Effector CD4-positive, alpha-beta T cell (primary cell): ENCODE results near the gene PDZD7.
A peak's percentile ranks its signal among the peaks of the same experiment; 100 is the strongest.

ENCODE experiments used
- DNase-seq: peaks from one replicate; pipeline ENCODE4 v3.0.0-alpha.2; 2020
- total RNA-seq: gene quantifications from one replicate; lab custom pipeline; 2026; lab: John Stamatoyannopoulos, UW

Gene PDZD7
- total RNA-seq, result 2.6 reads per million, percentile 8 among the genes with 10 or more reads in this experiment

- peak; percentile 97 for DNase-seq
Observed at GRCh38 chr10:101031128-101031795, at the start of gene PDZD7, which contains the start of gene SFXN3. TSS of gene PDZD7 (minus strand) at chr10:101031129. CDS start at chr10:101030219, 910 bp downstream. TSS of gene SFXN3 (plus strand) at chr10:101031234. CDS start at chr10:101034695, 3,461 bp downstream.

GRCh38 chr10:101079874-101080273 is 48.9 kb upstream of the PDZD7 start:
- no peak for DNase-seq

GRCh38 chr10:101076630-101077029 is 45.7 kb upstream of the PDZD7 start:
- DNase-seq, result no peak

GRCh38 chr10:101075775-101076174 is 44.8 kb upstream of the PDZD7 start:
- DNase-seq, result no peak

- DNase-seq, result no peak
Observed at GRCh38 chr10:101073631-101074030, 42.7 kb upstream of the PDZD7 start.

GRCh38 chr10:101072923-101073322 is 42.0 kb upstream of the PDZD7 start:
- no peak for DNase-seq

- DNase-seq, result no peak
Observed at GRCh38 chr10:101071885-101072433, 41.0 kb upstream of the PDZD7 start.

GRCh38 chr10:101071267-101071884 is 40.4 kb upstream of the PDZD7 start:
- DNase-seq, result no peak

- no peak for DNase-seq
Observed at GRCh38 chr10:101070098-101070497, 39.2 kb upstream of the PDZD7 start.

GRCh38 chr10:101069441-101069840 is 38.5 kb upstream of the PDZD7 start:
- no peak for DNase-seq

GRCh38 chr10:101067356-101068083 is 36.6 kb upstream of the PDZD7 start:
- peak; percentile 69 for DNase-seq

GRCh38 chr10:101066896-101067355 is 36.0 kb upstream of the PDZD7 start:
- no peak for DNase-seq

- no peak for DNase-seq
Observed at GRCh38 chr10:101066146-101066895, 35.4 kb upstream of the PDZD7 start.

- no peak for DNase-seq
Observed at GRCh38 chr10:101065481-101066145, 34.7 kb upstream of the PDZD7 start.

GRCh38 chr10:101064415-101065030 is 33.6 kb upstream of the PDZD7 start:
- DNase-seq, result no peak

GRCh38 chr10:101063548-101064414 is 32.9 kb upstream of the PDZD7 start:
- DNase-seq, result no peak

- no peak for DNase-seq
Observed at GRCh38 chr10:101063050-101063525, 32.2 kb upstream of the PDZD7 start.

GRCh38 chr10:101062232-101063049 is 31.5 kb upstream of the PDZD7 start:
- DNase-seq, result peak; percentile 30

- no peak for DNase-seq
Observed at GRCh38 chr10:101061624-101062231, 30.8 kb upstream of the PDZD7 start, which contains the start of gene KAZALD1. TSS of gene KAZALD1 (plus strand) at chr10:101061989. CDS start at chr10:101062593, 604 bp downstream.
